T-helper 1 cell treated with Interleukin-12 subunit alpha and Interleukin-12 subunit beta and Interleukin-4 antibody, amounts not matched to agents 30 ng/mL and 1 ng/mL, for 36 hours (primary cell): ENCODE data around the gene SAMD9. TPM values are rescaled to one million over a fixed set of nuclear protein-coding genes. Genes with fewer than 3 reads are reported as not detected.

Source experiments
- total RNA-seq: library from RNA; stranded (reverse); gene quantifications from 2 replicates; pipeline ENCODE4 v1.2.3, GENCODE V29; 2022

The SAMD9 gene
- total RNA-seq, 1 donor from 2014 or later, result 59.0 TPM

Other genes starting within 250 kb of the SAMD9 start
- 162 and 163 TPM in 2 replicates for gene SAMD9L, start 30.4 kb upstream of the SAMD9 start, total RNA-seq
- gene HEPACAM2, start 108.5 kb upstream of the SAMD9 start, total RNA-seq, result not detected in 2 replicates
- 24.5 and 25.0 TPM in 2 replicates for gene VPS50, start 114.4 kb upstream of the SAMD9 start, total RNA-seq